Heart left ventricle (tissue), 13 donors: ENCODE data around the gene ANGPTL7.

ENCODE experiments used
- CTCF ChIP-seq, 12 donors: fragments of 200-600 bp; sonication (generic) in 4 of 12; IDR thresholded peaks; one replicate each; pipeline versions ENCODE4 v1.5.0 to v1.8.0; 2018 to 2022; ENCODE audit warnings: antibody characterized with exemption in 12 of 12, mild to moderate bottlenecking in 5 of 12
- POLR2A ChIP-seq, 2 donors: fragments of 450-650 bp; IDR thresholded peaks; one replicate each; pipeline ENCODE4 v1.6.1; 2017; ENCODE audit warnings: antibody characterized with exemption in 2 of 2, mild to moderate bottlenecking in 2 of 2, moderate library complexity in 2 of 2
- donor health status: ischemic (EF 13 %, LVEDD 7.1; RV severe dilation, severe dysfunction).
- donor health status: DM: no; HTN: yes; CAD: no.
- donor health status: DM: no; HTN: no; CAD: no.
- donor health status: ischemic (EF 25% LVEDD 6.9; RV normal size, moderate dysfunction).
- donor health status: ischemic (EF 25% LVEDD 5.7; RV mildly dilated, moderate dysfunction).
- donor health status: ischemic (EF 35%, LVEDD 5.7; RV mildly dilated, moderate dysfunction).
- donor health status: nonischemic (EF 11% LVEDD 7.7; RV severe dilation, severe dysfunction).
- donor health status: DM: yes; HTN: yes; CAD: no.
- donor health status: PGD.
- donor health status: ischemic (EF 29% LVEDD 5.4; RV normal size, mild dysfunction).
- donor health status: nonischemic (EF 23%, LVEDD 6.1; RV moderate dilation, normal function).

- no peak for TF ChIP-seq POLR2A (IDR thresholded peaks at IDR 0.05)
- TF ChIP-seq CTCF (IDR thresholded peaks at IDR 0.05) = no peak
Observed at GRCh38 chr1:11150326-11150725, 38.8 kb upstream of the ANGPTL7 start.
